Measurements from ENCODE around the gene ZNF329. TPM values are rescaled to one million over a fixed set of nuclear protein-coding genes. Genes with fewer than 3 reads are reported as not detected.
A peak's percentile ranks its signal among the peaks of the same experiment; 100 is the strongest.

The ZNF329 gene
- total RNA-seq, 6 experiments from 2014 or later = 2.0 to 7.2 (median 2.9) TPM

DNA sequence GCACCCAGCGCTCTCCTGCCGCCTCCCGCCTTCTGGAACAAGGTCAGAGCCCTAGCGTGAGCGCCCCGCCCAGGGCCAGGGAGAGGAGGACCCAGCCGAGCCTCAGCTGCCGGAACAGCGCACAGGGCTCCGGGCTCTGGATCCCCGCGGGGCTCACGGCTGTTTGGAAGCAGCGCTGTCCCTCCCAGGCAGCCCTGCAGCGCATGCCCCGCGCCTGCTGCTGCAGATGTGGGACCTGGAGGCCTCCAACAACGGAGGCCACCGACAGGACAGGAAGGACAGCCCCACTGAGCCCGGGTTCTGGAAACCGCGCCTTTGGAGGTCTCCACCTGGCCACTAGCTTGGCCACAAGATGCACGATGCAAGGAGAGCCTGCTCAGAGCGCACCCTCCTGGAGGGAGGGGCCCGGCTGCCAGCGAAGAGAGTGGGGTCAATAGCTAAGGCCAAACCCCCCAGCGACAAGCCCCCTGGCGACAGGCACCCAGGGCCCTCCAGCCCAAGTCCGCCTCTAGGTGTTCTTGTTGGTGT, 65.2 kb downstream of the ZNF329 start:
- intact Hi-C loops (cut with DNase I) = no loop called here
- H3K4me1 ChIP-seq = no peaks in the 10 kb centered on the region
- no peak for TF ChIP-seq POLR2A (IDR thresholded peaks at IDR 0.05)
- TF ChIP-seq, protein P1, sequence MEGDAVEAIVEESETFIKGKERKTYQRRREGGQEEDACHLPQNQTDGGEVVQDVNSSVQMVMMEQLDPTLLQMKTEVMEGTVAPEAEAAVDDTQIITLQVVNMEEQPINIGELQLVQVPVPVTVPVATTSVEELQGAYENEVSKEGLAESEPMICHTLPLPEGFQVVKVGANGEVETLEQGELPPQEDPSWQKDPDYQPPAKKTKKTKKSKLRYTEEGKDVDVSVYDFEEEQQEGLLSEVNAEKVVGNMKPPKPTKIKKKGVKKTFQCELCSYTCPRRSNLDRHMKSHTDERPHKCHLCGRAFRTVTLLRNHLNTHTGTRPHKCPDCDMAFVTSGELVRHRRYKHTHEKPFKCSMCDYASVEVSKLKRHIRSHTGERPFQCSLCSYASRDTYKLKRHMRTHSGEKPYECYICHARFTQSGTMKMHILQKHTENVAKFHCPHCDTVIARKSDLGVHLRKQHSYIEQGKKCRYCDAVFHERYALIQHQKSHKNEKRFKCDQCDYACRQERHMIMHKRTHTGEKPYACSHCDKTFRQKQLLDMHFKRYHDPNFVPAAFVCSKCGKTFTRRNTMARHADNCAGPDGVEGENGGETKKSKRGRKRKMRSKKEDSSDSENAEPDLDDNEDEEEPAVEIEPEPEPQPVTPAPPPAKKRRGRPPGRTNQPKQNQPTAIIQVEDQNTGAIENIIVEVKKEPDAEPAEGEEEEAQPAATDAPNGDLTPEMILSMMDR (IDR thresholded peaks at IDR 0.05) = no peak
- WGBS (ENCODE audit: insufficient coverage, low coverage, low lambda C conversion rate, missing lambda C conversion rate) = no CpG with 5 or more reads among the region's 29 CpGs
- peaks cover 0 to 3% (median 0%) of the 10 kb centered on the region in 4 donors for H3K9me3 ChIP-seq
- H3K27me3 ChIP-seq = no peaks in the 10 kb centered on the region
- H3K4me3 ChIP-seq = no peak overlapping the region
- DNase-seq (no peak), ATAC-seq (peak in 1 of 4 donors; percentile 16)
- peaks cover 0 to 3% (median 0%) of the 10 kb centered on the region in 4 donors for H3K36me3 ChIP-seq
- H3K27ac ChIP-seq = no peak overlapping the region

DNA sequence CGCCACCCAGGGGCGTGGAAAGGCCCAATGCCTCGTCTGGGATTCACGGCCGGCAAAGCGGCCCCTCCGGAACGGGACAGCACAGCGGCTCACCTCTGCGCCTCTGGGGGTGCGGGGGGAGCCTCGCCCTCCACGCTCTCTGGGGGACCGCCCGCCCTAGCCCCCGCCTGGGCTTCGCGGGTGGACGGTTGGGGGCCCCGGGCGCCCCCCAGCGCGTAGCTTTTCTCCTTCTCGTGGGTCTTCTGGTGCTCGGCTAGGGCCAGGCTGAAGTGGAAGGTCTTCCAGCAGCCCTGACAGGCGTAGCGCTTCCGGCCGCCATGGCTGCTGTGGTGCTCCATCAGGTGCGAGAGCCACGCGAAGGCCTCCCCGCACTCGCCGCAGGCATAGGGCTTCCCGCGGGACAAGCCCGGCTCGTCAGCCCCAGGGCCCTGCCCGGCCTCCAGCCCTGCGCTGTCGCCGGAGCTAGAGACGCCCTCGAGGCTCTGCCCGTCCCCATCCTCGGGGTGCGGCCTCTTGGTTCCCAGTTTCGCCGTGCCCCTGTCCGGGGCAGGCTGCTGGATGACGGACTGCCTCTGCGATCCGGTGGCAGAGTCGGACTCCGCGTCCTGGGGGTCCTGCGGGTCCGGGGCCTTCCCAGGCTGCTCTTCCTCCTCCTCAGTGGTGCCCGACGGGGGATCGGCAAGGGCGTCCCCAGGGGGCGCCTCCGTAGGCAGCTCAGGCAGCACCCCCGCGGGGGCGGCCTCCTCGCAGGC, 65.8 kb downstream of the ZNF329 start:
- H3K9me3 ChIP-seq = peaks cover 0 to 3% (median 0%) of the 10 kb centered on the region in 4 donors
- no peak for DNase-seq

DNA sequence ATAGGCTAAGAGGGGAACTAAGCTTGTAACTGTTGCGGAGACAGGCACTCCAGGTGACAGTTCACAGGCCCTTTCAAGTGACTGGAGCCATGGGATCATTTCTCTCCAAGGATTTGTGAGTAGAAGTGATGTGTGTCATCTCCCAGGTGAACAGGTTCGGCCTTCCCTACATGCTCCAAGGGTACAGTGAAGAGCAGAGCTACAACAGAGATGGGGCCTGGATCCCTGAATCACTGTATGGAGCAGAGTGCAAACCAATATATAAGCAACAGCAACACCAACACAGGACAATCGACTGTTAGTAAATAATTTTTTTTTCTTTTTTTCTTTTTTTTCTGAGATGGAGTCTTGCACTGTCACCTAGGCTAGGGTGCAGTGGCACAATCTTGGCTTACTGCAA, 67.6 kb downstream of the ZNF329 start:
- Histone ChIP-seq H3K4me1 (no peaks in the 10 kb centered on the region), H3K27me3 (no peaks in the 10 kb centered on the region), H3K27ac (no peak overlapping the region), H3K4me3 (no peak overlapping the region), H3K36me3 (peaks cover 0 to 3% (median 0%) of the 10 kb centered on the region in 4 donors), H3K9me3 (peaks cover 0 to 3% (median 0%) of the 10 kb centered on the region in 4 donors)
- intact Hi-C loops (cut with DNase I) = no loop called here
- TF ChIP-seq POLR2A (IDR thresholded peaks at IDR 0.05) = no peak
- TF ChIP-seq, protein P1 (IDR thresholded peaks at IDR 0.05) = no peak
- ATAC-seq (no peak), DNase-seq (no peak)
- 92% methylated on average over 2 of the region's 3 CpGs for WGBS (ENCODE audit: insufficient coverage, low coverage, low lambda C conversion rate, missing lambda C conversion rate)

More for the DNA sequence above, 65.8 kb downstream of the ZNF329 start:
- Histone ChIP-seq H3K4me3 (no peak overlapping the region), H3K36me3 (peaks cover 0 to 3% (median 0%) of the 10 kb centered on the region in 4 donors), H3K27me3 (no peaks in the 10 kb centered on the region), H3K27ac (no peak overlapping the region), H3K4me1 (no peaks in the 10 kb centered on the region)
- no peak for TF ChIP-seq POLR2A (IDR thresholded peaks at IDR 0.05)
- TF ChIP-seq, protein P1 (IDR thresholded peaks at IDR 0.05) = no peak
- ATAC-seq = peak in 1 of 4 donors; percentile 12
- WGBS (ENCODE audit: insufficient coverage, low coverage, low lambda C conversion rate, missing lambda C conversion rate) = 100% methylated on average over 4 of the region's 69 CpGs
- intact Hi-C loops (cut with DNase I) = no loop called here

DNA sequence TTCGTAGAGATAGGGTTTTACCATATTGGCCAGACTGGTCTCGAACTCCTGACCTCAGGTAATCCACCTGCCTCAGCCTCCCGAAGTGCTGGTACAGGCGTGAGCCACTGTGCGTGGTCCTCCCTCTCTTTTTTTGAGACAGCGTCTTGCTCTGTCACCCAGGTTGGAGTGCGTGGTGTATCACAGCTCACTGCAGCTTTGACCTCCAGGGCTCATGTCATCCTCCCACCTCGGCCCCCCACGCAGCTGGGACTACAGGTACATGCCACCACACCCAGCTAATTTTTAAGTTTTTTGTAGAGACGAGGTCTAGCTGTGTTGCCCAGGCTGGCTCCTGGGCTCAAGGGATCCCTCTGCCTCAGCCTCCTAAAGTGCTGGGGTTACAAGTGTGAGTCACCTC, 70.8 kb downstream of the ZNF329 start:
- Histone ChIP-seq H3K4me3 (no peak overlapping the region), H3K27me3 (no peaks in the 10 kb centered on the region), H3K9me3 (peaks cover 0 to 3% (median 0%) of the 10 kb centered on the region in 4 donors), H3K4me1 (no peaks in the 10 kb centered on the region), H3K27ac (no peak overlapping the region), H3K36me3 (peaks cover 0 to 3% (median 0%) of the 10 kb centered on the region in 4 donors)
- ATAC-seq = no peak
- intact Hi-C loops (cut with DNase I) = no loop called here
- TF ChIP-seq, protein P1 (IDR thresholded peaks at IDR 0.05) = no peak
- TF ChIP-seq POLR2A (IDR thresholded peaks at IDR 0.05) = no peak
- DNase-seq = no peak
- WGBS (ENCODE audit: insufficient coverage, low coverage, low lambda C conversion rate, missing lambda C conversion rate) = 85% methylated on average over 8 of the region's 10 CpGs

Other genes with a start within 250 kb of the ZNF329 start
- gene ZNF417, start 234.2 kb downstream of the ZNF329 start, total RNA-seq = 10 to 100 TPM in 3 of 6 experiments, 1 to 10 TPM in 3; 4.1 to 12.6 (median 7.8) TPM
- gene ZNF418, start 215.4 kb downstream of the ZNF329 start, total RNA-seq = 1 to 10 TPM; 1.0 to 3.7 (median 2.4) TPM
- 1 to 10 TPM in 2 of 6 experiments, under 1 TPM in 4; 0.50 to 1.6 (median 0.75) TPM for gene ZNF256, start 203.1 kb downstream of the ZNF329 start, total RNA-seq
- under 1 TPM in 3 of 6 experiments, not detected in 3; 0.24 to 0.88 (median 0.39) TPM for gene C19orf18, start 176.3 kb downstream of the ZNF329 start, total RNA-seq
- 1 to 10 TPM; 3.1 to 7.1 (median 5.0) TPM for gene ZNF606, start 148.0 kb downstream of the ZNF329 start, total RNA-seq
- not detected for gene ZSCAN1, start 116.8 kb downstream of the ZNF329 start, total RNA-seq
- under 1 TPM; 0.12 to 0.71 (median 0.32) TPM for gene ZNF135, start 91.5 kb downstream of the ZNF329 start, total RNA-seq
- gene ZSCAN18, start 52.6 kb downstream of the ZNF329 start, total RNA-seq = 10 to 100 TPM in 4 of 6 experiments, 1 to 10 TPM in 2; 6.3 to 17.1 (median 10.7) TPM
- gene ZNF274, start 32.3 kb upstream of the ZNF329 start, total RNA-seq = 10 to 100 TPM; 12.7 to 18.5 (median 14.4) TPM
- 10 to 100 TPM in 3 of 6 experiments, 1 to 10 TPM in 3; 6.1 to 16.5 (median 10.7) TPM for gene ZNF544, start 78.1 kb upstream of the ZNF329 start, total RNA-seq
- 1 to 10 TPM; 1.0 to 2.3 (median 1.6) TPM for gene ZNF8, start 128.2 kb upstream of the ZNF329 start, total RNA-seq
- gene ERVK3-1, start 154.6 kb upstream of the ZNF329 start, total RNA-seq = 10 to 100 TPM; 12.4 to 44.7 (median 15.8) TPM
- 1 to 10 TPM; 1.7 to 2.9 (median 2.1) TPM for gene ZSCAN22, start 176.2 kb upstream of the ZNF329 start, total RNA-seq
- gene A1BG, start 202.7 kb upstream of the ZNF329 start, total RNA-seq = 1,000 to 10,000 TPM in 4 of 6 experiments, 100 to 1,000 TPM in 2; 897 to 2,313 (median 1,164) TPM
- 1 to 10 TPM in 5 of 6 experiments, under 1 TPM in 1; 0.73 to 3.1 (median 1.7) TPM for gene ZNF497, start 212.0 kb upstream of the ZNF329 start, total RNA-seq
- gene ZNF837, start 230.2 kb upstream of the ZNF329 start, total RNA-seq = 1 to 10 TPM; 1.7 to 3.9 (median 2.4) TPM
- gene RPS5, start 236.5 kb upstream of the ZNF329 start, total RNA-seq = 100 to 1,000 TPM; 274 to 637 (median 304) TPM
- gene RNF225, start 244.9 kb upstream of the ZNF329 start, total RNA-seq = not detected

Measured in right lobe of liver (tissue), 6 donors.